ENCODE measurements around the gene ZNF483. TPM values are rescaled to one million over a fixed set of nuclear protein-coding genes. Genes with fewer than 3 reads are reported as not detected.

Gene ZNF483
- total RNA-seq, 1 donor from 2014 or later: 20.3 TPM

DNA sequence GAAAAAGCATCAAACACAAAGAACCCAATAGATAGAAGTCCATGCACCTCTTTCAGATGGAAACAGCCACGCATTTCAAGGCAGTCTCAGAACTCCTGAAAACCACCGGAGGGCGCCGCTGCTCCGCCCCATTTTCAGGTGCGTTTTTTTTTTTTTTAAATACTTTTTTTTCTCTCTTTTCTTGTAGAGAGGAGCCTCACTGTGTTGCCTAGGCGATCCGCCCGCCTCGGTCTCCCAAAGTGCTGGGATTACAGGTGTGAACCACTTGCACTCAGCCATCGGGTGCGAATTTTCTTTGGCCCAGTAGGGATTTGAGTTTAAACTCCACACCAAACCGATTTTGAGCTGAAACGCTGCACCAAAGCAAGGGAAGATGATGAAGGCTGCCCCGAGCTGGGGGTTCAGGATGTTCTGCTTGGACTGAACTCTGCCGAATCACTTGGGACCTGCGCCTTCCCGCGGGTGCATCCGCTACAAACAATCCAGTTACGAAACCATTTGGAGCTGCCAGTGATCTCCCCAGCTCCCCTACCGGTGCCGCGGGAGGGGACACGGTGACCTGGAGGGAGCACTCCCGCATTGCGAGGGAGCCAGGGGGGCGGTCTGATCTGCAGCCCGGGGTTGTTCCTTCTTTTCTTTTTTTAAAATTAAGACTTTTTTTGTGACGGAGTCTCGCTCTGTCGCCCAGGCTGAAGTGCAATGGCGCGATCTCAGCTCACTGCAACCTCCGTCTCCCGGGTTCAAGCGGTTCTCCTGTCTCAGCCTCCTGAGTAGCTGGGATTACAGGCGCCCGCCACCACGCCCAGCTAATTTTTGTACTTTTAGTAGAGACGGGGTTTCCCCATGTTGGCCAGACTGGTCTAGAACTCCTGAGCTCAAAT lies 73.1 kb downstream of the ZNF483 start:
- H3K27me3 Mint-ChIP-seq: peaks cover 2% of the 10 kb centered on the region
- peak overlapping the region; percentile 96 for H3K4me3 Mint-ChIP-seq (ENCODE audit: low read depth)
- H3K4me1 Mint-ChIP-seq (ENCODE audit: low read depth): peaks cover 21% of the 10 kb centered on the region
- H3K9me3 Mint-ChIP-seq (ENCODE audit: low read depth): no peaks in the 10 kb centered on the region
- TF ChIP-seq CTCF (IDR thresholded peaks at IDR 0.05; ENCODE audit: unreplicated experiment): peak; percentile 78
- peak; percentile 53 for DNase-seq (ENCODE audit: low spot score, unreplicated experiment)
- peaks cover 10% of the 10 kb centered on the region for H3K36me3 Mint-ChIP-seq (ENCODE audit: insufficient read depth)
- peak overlapping the region; percentile 67 for H3K27ac Mint-ChIP-seq

- Mint-ChIP-seq H3K36me3 (ENCODE audit: insufficient read depth) (peaks cover 8% of the 10 kb centered on the region), H3K27me3 (peaks cover 4% of the 10 kb centered on the region), H3K27ac (peak overlapping the region; percentile 67), H3K4me1 (ENCODE audit: low read depth) (peaks cover 27% of the 10 kb centered on the region), H3K9me3 (ENCODE audit: low read depth) (no peaks in the 10 kb centered on the region), H3K4me3 (ENCODE audit: low read depth) (peak overlapping the region; percentile 96)
- DNase-seq (ENCODE audit: low spot score, unreplicated experiment): no peak
- no peak for TF ChIP-seq CTCF (IDR thresholded peaks at IDR 0.05; ENCODE audit: unreplicated experiment)
Observed at GRCh38 chr9:111598733-111599091, 73.7 kb downstream of the ZNF483 start.

GRCh38 chr9:111599092-111599954 lies 74.3 kb downstream of the ZNF483 start, which contains the start of gene PTGR1:
Gene PTGR1, minus strand, starts transcription at chr9:111599647. Its CDS starts 2,225 bp downstream, at chr9:111597422.
- DNase-seq (ENCODE audit: low spot score, unreplicated experiment): peak; percentile 40
- no peak for TF ChIP-seq CTCF (IDR thresholded peaks at IDR 0.05; ENCODE audit: unreplicated experiment)
- H3K4me3 Mint-ChIP-seq (ENCODE audit: low read depth): peak within 1 kb of the TSS; percentile 96
- H3K36me3 Mint-ChIP-seq (ENCODE audit: insufficient read depth): peaks cover 3% of the 10 kb centered on the region
- no peaks in the 10 kb centered on the region for H3K9me3 Mint-ChIP-seq (ENCODE audit: low read depth)
- peaks cover 33% of the 10 kb centered on the region for H3K4me1 Mint-ChIP-seq (ENCODE audit: low read depth)
- peaks cover 7% of the 10 kb centered on the region for H3K27me3 Mint-ChIP-seq
- H3K27ac Mint-ChIP-seq: peak within 1 kb of the TSS; percentile 94

DNA sequence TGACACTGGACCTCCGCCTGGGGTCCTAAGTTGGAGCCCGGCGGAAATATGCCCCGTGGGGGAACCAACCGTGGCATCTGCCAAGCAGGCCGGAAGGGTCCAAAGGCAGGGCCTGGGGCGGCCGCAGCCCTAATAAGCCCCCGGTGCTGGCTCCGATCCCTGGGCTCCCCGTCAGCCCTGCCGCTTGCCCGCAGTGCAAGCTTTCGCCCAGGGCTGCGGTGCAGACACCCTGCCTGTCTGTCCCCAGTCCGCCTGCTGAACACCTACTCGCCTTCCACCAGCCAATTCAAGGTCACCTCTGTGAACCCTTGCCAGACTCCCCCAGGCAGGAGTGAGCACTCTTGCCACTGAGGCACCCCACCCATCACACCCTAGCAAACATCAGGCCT lies 75.0 kb downstream of the ZNF483 start:
- H3K4me3 Mint-ChIP-seq (ENCODE audit: low read depth): peak overlapping the region; percentile 96
- H3K27ac Mint-ChIP-seq: peak overlapping the region; percentile 94
- H3K27me3 Mint-ChIP-seq: peaks cover 7% of the 10 kb centered on the region
- H3K4me1 Mint-ChIP-seq (ENCODE audit: low read depth): peaks cover 40% of the 10 kb centered on the region
- no peak for TF ChIP-seq CTCF (IDR thresholded peaks at IDR 0.05; ENCODE audit: unreplicated experiment)
- H3K36me3 Mint-ChIP-seq (ENCODE audit: insufficient read depth): peaks cover 3% of the 10 kb centered on the region
- no peaks in the 10 kb centered on the region for H3K9me3 Mint-ChIP-seq (ENCODE audit: low read depth)
- DNase-seq (ENCODE audit: low spot score, unreplicated experiment): no peak
